GM12891 (cell line): ENCODE measurements around the gene VAV2.

Experiments used
- POLR2A ChIP-seq: IDR thresholded peaks from 2 replicates; pipeline ENCODE4 v1.6.1; 2011; ENCODE audit warnings: low read depth, low read length, control low read depth
- SPI1 ChIP-seq: IDR thresholded peaks from 2 replicates; pipeline ENCODE4 v1.6.1; 2011; ENCODE audit warnings: low read depth, low read length, control low read depth
- TAF1 ChIP-seq: IDR thresholded peaks from 2 replicates; pipeline ENCODE4 v1.6.1; 2011; ENCODE audit warnings: low read depth, low read length, control low read depth

DNA sequence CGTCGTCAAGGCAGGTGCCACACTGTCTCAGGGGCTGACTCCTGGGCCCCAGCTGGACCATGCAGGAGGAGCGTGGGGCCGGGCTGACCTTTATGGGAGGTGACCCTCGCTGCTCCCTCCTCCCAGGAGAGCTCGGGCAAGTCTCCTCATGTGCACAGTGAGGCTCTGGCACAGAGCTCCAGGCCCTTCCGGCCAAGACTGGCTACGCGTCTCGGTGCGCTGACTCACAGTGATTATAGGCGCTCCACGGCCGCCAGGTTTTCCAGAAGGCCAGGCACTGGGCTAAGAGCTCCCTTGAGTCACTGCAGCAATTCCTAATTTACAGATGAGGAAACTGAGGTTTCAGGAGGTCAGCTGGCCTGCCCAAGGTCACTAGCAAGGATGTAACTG lies 47.4 kb downstream of the VAV2 start:
- TF ChIP-seq SPI1 (no peak), POLR2A (no peak), TAF1 (no peak)
